ENCODE results near the gene RPS10.
"Not testable (repeated sequence)": the region's sequence is repeated elsewhere in the genome, so short reads cannot be mapped to it uniquely, and the experiment has no call there.

Gene RPS10

GRCh38 chr6:34391786-34392496 is 33.9 kb downstream of the RPS10 start:
- peak; percentile 37 for DNase-seq

- no peak for DNase-seq
Observed at GRCh38 chr6:34391473-34391785, 34.4 kb downstream of the RPS10 start.

GRCh38 chr6:34390531-34391472 is 35.1 kb downstream of the RPS10 start:
- peak; percentile 9 for DNase-seq

- no peak for DNase-seq
Observed at GRCh38 chr6:34389034-34389433, 36.8 kb downstream of the RPS10 start.

- no peak for DNase-seq
Observed at GRCh38 chr6:34388421-34388820, 37.4 kb downstream of the RPS10 start.

GRCh38 chr6:34386316-34387137 is 39.3 kb downstream of the RPS10 start:
- no peak for DNase-seq

GRCh38 chr6:34385793-34386195 is 40.1 kb downstream of the RPS10 start:
- no peak for DNase-seq

GRCh38 chr6:34384321-34385153 is 41.3 kb downstream of the RPS10 start:
- no peak for DNase-seq

- no peak for DNase-seq
Observed at GRCh38 chr6:34383656-34384320, 42.1 kb downstream of the RPS10 start.

- DNase-seq = no peak
Observed at GRCh38 chr6:34383161-34383631, 42.7 kb downstream of the RPS10 start.

- no peak for DNase-seq
Observed at GRCh38 chr6:34381081-34381480, 44.8 kb downstream of the RPS10 start.

GRCh38 chr6:34378470-34378869 is 47.4 kb downstream of the RPS10 start:
- no peak for DNase-seq

- DNase-seq = no peak
Observed at GRCh38 chr6:34377984-34378383, 47.9 kb downstream of the RPS10 start.

- not testable (repeated sequence) for DNase-seq
Observed at GRCh38 chr6:34377571-34377970, 48.3 kb downstream of the RPS10 start.

GRCh38 chr6:34375833-34376232 is 50.0 kb downstream of the RPS10 start:
- DNase-seq = no peak

- no peak for DNase-seq
Observed at GRCh38 chr6:34374508-34374907, 51.4 kb downstream of the RPS10 start.

- DNase-seq = no peak
Observed at GRCh38 chr6:34374069-34374468, 51.8 kb downstream of the RPS10 start.

- no peak for DNase-seq
Observed at GRCh38 chr6:34373511-34373910, 52.4 kb downstream of the RPS10 start.

- DNase-seq = not testable (repeated sequence)
Observed at GRCh38 chr6:34371865-34372264, 54.0 kb downstream of the RPS10 start.

- DNase-seq = no peak
Observed at GRCh38 chr6:34370361-34370760, 55.5 kb downstream of the RPS10 start.

- no peak for DNase-seq
Observed at GRCh38 chr6:34369385-34369784, 56.5 kb downstream of the RPS10 start.

Data from SHP77 treated with DMSO at 0.1 percent for 48 hours (cell line).